ENCODE data around the gene FMNL2.
"Not testable (repeated sequence)": the region's sequence is repeated elsewhere in the genome, so short reads cannot be mapped to it uniquely, and the experiment has no call there.

Gene FMNL2

GRCh38 chr2:152473151-152473857, 138.3 kb downstream of the FMNL2 start:
- no peak for DNase-seq (ENCODE audit: low read depth)

DNA sequence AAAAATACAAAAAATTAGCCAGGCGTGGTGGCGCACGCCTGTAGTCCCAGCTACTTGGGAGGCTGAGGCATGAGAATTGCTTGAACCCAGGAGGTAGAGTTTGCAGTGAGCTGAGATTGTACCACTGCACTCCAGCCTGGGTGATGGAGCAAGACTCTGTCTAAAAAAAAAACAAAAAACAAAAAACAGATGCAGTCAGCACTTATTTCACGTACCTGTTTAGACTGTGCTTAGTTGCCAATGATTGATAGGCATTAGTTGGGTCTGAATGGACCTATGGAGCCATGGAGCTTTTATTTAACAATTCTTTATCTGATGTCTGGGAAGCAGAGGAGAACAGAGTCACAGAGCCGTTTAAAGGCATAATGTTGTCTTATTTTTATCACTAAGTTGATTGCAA, 139.5 kb downstream of the FMNL2 start:
- DNase-seq (ENCODE audit: low read depth) = not testable (repeated sequence)

DNA sequence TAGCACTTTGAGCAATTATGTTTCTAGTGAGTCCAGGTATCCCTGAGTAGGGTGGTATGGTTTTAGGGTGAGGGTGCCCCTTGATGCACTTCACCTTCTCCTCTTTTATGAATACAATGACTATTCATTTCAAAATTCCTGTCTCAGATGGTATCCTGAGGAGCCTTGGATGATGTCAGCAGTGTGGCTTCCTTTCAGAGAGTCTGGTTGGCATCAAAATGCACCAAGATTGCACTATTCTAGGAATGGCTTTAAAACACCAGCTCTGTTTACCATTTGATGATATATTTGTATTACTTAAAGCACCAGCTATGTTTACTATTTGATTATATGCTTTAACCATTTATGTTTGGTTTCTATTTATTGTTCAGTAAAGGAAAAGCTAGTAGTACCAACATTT, 141.0 kb downstream of the FMNL2 start:
- DNase-seq (ENCODE audit: low read depth) = no peak

GRCh38 chr2:152477347-152478092, 142.5 kb downstream of the FMNL2 start:
- no peak for DNase-seq (ENCODE audit: low read depth)

- no peak for DNase-seq (ENCODE audit: low read depth)
These were observed 144.3 kb downstream of the FMNL2 start for GRCh38 chr2:152479282-152479681.

DNA sequence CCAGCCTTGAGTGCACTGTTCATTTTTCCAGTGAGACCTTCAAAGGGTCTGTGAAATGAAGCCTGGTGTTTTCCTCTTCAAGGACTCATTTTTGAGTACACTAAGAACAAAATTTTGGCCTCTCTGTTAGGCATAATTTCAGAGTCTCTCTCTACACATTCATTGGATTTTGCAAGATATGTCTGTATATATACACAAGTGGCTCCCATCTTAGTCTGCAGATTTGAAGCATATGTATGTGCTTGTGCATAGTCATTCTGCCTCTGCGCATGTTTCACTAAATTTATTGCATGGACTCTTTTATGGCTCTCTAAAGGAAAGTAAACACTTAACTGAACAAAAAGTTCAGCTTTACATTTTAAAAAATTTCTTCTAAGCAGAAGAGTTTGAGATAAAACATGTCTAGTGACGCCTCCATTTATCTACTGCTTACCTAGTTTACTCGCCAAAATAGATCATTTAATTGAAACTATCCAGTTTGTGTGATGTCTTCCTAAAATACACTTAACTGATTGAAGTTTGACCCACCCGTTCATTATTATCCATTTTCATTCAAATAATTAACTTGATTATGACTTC, 145.9 kb downstream of the FMNL2 start:
- no peak for DNase-seq (ENCODE audit: low read depth)

DNA sequence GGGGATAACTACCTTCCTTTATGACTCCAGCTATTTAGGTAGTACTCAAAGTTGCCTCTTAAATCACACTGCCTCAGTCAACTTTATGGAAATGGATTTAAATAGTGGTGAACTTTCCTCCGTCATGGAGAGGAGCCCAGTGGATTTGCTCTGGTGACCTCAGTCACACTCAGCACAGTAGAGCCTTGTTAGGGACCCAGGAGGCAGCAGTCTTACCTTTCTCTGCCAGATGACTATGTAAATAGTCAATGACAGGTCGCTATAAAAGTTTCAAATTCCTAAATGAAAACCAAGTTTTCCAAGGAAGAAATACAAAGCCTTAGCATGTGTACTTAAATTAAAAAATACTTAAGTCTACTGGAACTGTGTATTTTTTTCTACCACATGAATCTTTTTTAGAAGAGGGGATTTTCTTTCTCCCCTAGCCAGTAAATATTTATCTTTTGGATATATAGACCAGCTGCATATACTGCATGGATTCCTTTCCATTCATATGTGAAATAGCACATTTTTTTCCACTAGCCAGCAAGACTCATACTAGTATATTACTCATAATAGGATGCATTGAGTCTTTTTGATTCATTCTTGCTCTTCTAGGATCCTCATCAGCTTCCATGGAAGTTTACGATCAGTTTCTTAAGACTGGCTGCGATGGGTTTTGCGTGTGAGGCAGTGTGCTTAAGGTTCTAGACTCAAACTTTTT, 147.1 kb downstream of the FMNL2 start:
- DNase-seq (ENCODE audit: low read depth) = no peak

- DNase-seq (ENCODE audit: low read depth) = peak; percentile 40
These were observed 148.5 kb downstream of the FMNL2 start for GRCh38 chr2:152483276-152484063.

DNA sequence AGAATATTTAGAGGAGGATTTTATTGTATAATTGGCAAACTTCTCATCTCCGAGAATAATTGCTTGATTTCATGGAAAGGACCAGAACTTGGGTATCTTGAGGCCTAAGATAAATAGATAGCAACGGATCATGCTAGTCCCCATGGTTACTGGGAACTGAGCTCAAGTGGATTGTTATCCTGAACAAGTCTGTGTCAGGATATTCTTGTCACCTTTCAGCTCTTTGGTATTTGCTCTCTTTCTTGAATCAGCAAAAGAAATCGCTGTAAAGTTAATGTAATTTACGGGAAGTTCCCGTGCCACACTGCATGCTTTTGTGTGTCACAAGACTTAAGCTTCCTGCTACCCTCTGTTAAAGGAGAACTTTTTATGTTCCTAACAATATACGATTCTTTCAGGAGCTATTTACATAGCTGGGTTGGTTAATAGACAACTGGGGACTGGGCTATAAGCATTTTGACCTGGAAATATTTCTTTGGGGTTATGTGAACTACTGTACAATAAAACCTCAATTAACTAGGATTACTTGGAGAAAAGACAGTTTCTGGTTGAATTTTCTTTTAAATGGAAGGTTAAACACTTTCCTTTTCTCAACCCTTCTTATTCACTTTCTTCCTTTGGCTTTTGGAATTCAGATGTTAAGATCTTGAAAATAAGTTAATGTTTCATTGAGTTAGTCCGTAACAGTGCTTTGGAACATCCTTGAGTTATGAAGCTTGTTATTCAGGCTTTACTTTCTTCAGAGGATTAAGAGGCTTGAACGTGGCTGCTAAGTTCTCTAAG, 151.2 kb downstream of the FMNL2 start:
- no peak for DNase-seq (ENCODE audit: low read depth)

GRCh38 chr2:152486737-152487400, 151.9 kb downstream of the FMNL2 start:
- DNase-seq (ENCODE audit: low read depth) = no peak

DNA sequence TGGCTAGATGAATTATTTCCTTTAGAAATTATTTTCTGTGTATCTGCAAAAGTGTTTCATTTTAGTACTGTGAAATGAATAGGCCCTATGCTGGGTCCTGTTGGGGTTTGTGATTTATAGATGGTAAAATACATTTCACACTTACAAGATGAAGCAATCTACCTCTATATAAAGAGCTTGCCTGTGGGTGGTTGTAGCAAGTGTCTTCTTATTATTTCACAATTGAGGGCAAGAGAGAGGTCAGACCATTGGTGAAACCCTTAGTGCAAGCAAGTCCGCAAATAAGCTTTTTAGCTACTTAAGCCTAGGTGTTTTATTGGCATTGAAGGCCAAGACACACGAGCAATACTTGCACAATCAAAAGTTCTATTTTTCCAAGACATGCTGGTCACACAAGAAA, 153.1 kb downstream of the FMNL2 start:
- DNase-seq (ENCODE audit: low read depth) = no peak

DNA sequence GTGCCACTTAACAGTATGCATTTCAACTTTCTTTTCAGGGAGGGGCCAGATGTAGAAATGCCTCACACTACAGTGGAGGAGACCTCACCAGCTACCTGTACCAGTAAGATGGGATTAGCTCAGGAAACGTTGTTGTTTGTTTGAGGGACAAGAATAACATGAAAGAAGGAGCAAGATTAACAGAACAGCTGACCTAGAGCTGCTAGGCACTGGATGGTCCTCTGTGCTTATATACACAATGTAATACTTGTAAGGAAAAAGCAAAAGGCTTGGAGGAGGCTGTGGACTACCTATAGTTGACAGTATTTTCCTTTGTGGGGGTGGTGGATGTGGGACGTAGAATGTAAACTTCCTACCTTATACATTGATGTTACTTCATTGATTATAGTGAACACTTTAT, 154.4 kb downstream of the FMNL2 start:
- no peak for DNase-seq (ENCODE audit: low read depth)

GRCh38 chr2:152490686-152491455, 155.9 kb downstream of the FMNL2 start:
- DNase-seq (ENCODE audit: low read depth) = no peak

DNA sequence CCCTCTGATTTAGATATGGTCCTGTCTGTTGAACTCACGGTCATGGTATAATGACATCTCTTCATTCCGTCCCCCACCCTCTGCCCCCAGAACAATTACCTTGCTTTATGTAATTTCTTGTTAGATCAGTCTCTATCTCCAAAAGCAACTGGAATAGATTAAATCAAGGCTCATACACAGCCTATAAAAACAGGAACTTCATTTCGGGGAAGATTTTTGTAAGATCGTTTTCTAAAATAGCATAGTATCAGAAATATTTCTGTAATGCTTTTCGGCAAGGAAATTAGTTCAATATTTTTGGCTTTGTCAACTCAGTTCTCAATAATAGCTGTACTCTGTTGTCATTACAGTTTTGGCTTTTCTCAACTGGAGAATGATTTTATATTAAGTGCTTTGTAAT, 157.2 kb downstream of the FMNL2 start:
- no peak for DNase-seq (ENCODE audit: low read depth)

DNA sequence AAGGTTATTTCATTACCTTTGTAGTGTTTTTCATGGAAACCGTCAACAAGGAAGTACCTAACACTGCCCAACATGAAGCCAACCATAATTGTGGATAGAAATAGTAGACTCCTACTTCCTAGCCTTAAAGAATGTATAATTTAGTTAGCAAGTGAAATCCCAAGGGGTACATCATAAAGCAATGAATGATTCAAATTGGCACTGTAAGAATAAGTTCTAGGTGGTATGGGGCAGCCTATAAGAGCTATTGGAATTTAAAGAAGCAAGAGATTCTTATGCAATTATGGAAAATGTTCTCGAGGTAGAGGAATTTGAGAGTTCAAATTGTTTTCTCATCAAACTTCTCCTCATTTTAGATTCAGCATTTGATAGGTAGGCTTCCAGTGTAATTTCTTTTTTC, 157.9 kb downstream of the FMNL2 start:
- DNase-seq (ENCODE audit: low read depth) = no peak

DNA sequence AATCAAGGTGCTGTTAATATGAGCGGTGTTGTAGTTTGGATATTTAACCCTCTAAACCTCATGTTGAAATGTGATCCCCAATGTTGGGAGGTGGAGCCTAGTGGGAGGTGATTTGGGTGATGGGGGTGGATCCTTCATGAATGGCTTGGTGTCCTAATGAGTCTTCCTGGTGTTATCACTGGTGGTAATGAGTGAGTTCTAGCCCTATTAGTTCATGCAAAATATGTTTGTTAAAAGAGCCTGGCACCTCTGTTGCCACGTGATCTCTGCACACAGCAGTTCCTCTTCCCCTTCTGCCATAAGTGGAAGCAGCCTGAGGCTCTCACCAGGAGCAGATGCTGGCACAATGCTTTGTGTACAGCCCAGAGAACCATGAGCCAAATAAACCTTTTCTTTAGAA, 158.4 kb downstream of the FMNL2 start:
- no peak for DNase-seq (ENCODE audit: low read depth)

GRCh38 chr2:152493945-152494528, 159.1 kb downstream of the FMNL2 start:
- DNase-seq (ENCODE audit: low read depth) = no peak

DNA sequence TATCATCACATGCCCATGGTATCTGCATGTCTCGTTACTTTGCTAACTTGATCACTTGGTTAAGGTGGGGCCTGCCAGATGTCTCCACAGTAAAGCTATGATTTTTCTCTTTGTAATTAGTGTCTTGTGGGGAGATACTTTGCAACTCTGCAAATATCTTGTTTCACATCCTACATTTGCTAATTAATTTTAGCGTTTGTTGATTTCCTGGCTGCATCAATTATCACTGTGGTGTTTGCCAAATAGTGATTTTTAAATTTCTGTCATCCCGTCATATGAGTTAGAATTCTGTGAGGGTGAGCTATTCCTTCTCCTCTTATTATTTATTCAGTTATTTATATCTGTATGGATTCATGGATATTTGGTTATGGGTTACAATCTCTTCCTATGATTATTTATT, 161.4 kb downstream of the FMNL2 start:
- DNase-seq (ENCODE audit: low read depth) = no peak

GRCh38 chr2:152497481-152498052, 162.6 kb downstream of the FMNL2 start:
- DNase-seq (ENCODE audit: low read depth) = no peak

Measured in EH (cell line).